HUES64 (cell line): ENCODE results near the gene ZFP62.
"Not testable (repeated sequence)": the region's sequence is repeated elsewhere in the genome, so short reads cannot be mapped to it uniquely, and the experiment has no call there.

Source experiments
- H3K27ac ChIP-seq: 2 replicates; pipeline ENCODE4 v1.7.0; 2013; ENCODE audit warnings: low read depth, low read length, inconsistent platforms
- H3K27me3 ChIP-seq: 2 replicates; pipeline ENCODE4 v1.6.1; 2013; ENCODE audit warnings: mild to moderate bottlenecking, low read length; ENCODE audit not compliant: insufficient read depth
- H3K36me3 ChIP-seq: 2 replicates; pipeline ENCODE4 v1.6.1; 2013; ENCODE audit warnings: mild to moderate bottlenecking, low read length; ENCODE audit not compliant: insufficient read depth
- H3K4me1 ChIP-seq: 2 replicates; pipeline ENCODE4 v1.6.1; 2013; ENCODE audit warnings: mild to moderate bottlenecking, low read length, moderate library complexity; ENCODE audit not compliant: insufficient read depth
- H3K4me3 ChIP-seq: 2 replicates; pipeline ENCODE4 v1.5.1; 2013; ENCODE audit warnings: mild to moderate bottlenecking, low read length, moderate library complexity
- H3K9ac ChIP-seq: 2 replicates; pipeline ENCODE4 v1.6.1; 2013; ENCODE audit warnings: mild to moderate bottlenecking, low read depth, low read length
- H3K9me3 ChIP-seq: 2 replicates; pipeline ENCODE4 v1.6.1; 2013; ENCODE audit warnings: low read depth, low read length; ENCODE audit not compliant: insufficient read depth
- WGBS: fragments of 150-250, 120-280 bp; methylation state at CpG from one replicate; pipeline ENCODE4 v1.1.7; 2013; ENCODE audit warnings: missing lambda C conversion rate; 5-methylcytosine and 5-hydroxymethylcytosine counted together

ZFP62 gene

GRCh38 chr5:180828756-180829531 is 32.1 kb downstream of the ZFP62 start:
- H3K4me1 ChIP-seq, H3K9ac ChIP-seq, H3K27ac ChIP-seq, H3K36me3 ChIP-seq, H3K4me3 ChIP-seq: not testable (repeated sequence)
- Histone ChIP-seq H3K9me3 (peaks cover 18% of the 10 kb centered on the region), H3K27me3 (peaks cover 33% of the 10 kb centered on the region)
- WGBS = 95% methylated on average over 13 of the region's 13 CpGs

GRCh38 chr5:180827374-180827773 is 33.7 kb downstream of the ZFP62 start:
- H3K36me3 ChIP-seq, H3K4me1 ChIP-seq, H3K27ac ChIP-seq, H3K4me3 ChIP-seq, H3K9ac ChIP-seq: not testable (repeated sequence)
- Histone ChIP-seq H3K27me3 (peaks cover 29% of the 10 kb centered on the region), H3K9me3 (peaks cover 18% of the 10 kb centered on the region)
- WGBS = 71% methylated on average over 7 of the region's 7 CpGs

- Histone ChIP-seq H3K27me3 (peaks cover 20% of the 10 kb centered on the region), H3K9ac (no peak overlapping the region), H3K9me3 (peaks cover 18% of the 10 kb centered on the region), H3K27ac (no peak overlapping the region), H3K4me1 (peaks cover 6% of the 10 kb centered on the region; the same call in 1 of the 2 replicates), H3K4me3 (no peak overlapping the region), H3K36me3 (peaks cover 4% of the 10 kb centered on the region; the same call in 1 of the 2 replicates)
- WGBS = 92% methylated on average over 3 of the region's 3 CpGs
Observed at GRCh38 chr5:180825768-180826525, 35.1 kb downstream of the ZFP62 start.

- Histone ChIP-seq H3K4me1 (no peaks in the 10 kb centered on the region), H3K9ac (no peak overlapping the region), H3K27me3 (peaks cover 9% of the 10 kb centered on the region), H3K36me3 (peaks cover 4% of the 10 kb centered on the region; the same call in 1 of the 2 replicates), H3K4me3 (no peak overlapping the region), H3K9me3 (peaks cover 12% of the 10 kb centered on the region), H3K27ac (no peak overlapping the region)
- 91% methylated on average over 10 of the region's 10 CpGs for WGBS
Observed at GRCh38 chr5:180824630-180825476, 36.2 kb downstream of the ZFP62 start.

GRCh38 chr5:180823940-180824629 is 37.0 kb downstream of the ZFP62 start:
- 92% methylated on average over 6 of the region's 6 CpGs for WGBS
- no peak overlapping the region for H3K9ac ChIP-seq
- no peak overlapping the region for H3K4me3 ChIP-seq
- H3K27ac ChIP-seq = no peak overlapping the region
- H3K36me3 ChIP-seq = no peaks in the 10 kb centered on the region
- H3K9me3 ChIP-seq = peaks cover 5% of the 10 kb centered on the region; the same call in 1 of the 2 replicates
- H3K27me3 ChIP-seq = peaks cover 5% of the 10 kb centered on the region; the same call in 1 of the 2 replicates
- H3K4me1 ChIP-seq = no peaks in the 10 kb centered on the region

- no peaks in the 10 kb centered on the region for H3K36me3 ChIP-seq
- no peak overlapping the region for H3K27ac ChIP-seq
- H3K4me3 ChIP-seq = no peak overlapping the region
- no peaks in the 10 kb centered on the region for H3K4me1 ChIP-seq
- no peak overlapping the region for H3K9ac ChIP-seq
- H3K27me3 ChIP-seq = peaks cover 5% of the 10 kb centered on the region; the same call in 1 of the 2 replicates
- WGBS = 87% methylated on average over 7 of the region's 7 CpGs
- peaks cover 3% of the 10 kb centered on the region; the same call in 1 of the 2 replicates for H3K9me3 ChIP-seq
Observed at GRCh38 chr5:180823346-180823745, 37.7 kb downstream of the ZFP62 start.

- Histone ChIP-seq H3K9me3 (no peaks in the 10 kb centered on the region), H3K27me3 (peaks cover 5% of the 10 kb centered on the region; the same call in 1 of the 2 replicates), H3K4me1 (peaks cover 11% of the 10 kb centered on the region), H3K27ac (no peak overlapping the region), H3K4me3 (no peak overlapping the region), H3K36me3 (no peaks in the 10 kb centered on the region), H3K9ac (no peak overlapping the region)
- WGBS = 98% methylated on average over 4 of the region's 4 CpGs
Observed at GRCh38 chr5:180821538-180821937, 39.5 kb downstream of the ZFP62 start.

- no peak overlapping the region for H3K27ac ChIP-seq
- no peak overlapping the region for H3K9ac ChIP-seq
- H3K4me1 ChIP-seq = peaks cover 12% of the 10 kb centered on the region
- H3K36me3 ChIP-seq = no peaks in the 10 kb centered on the region
- H3K27me3 ChIP-seq = peaks cover under 1% of the 10 kb centered on the region; the same call in 1 of the 2 replicates
- no peak overlapping the region for H3K4me3 ChIP-seq
- 87% methylated on average over 2 of the region's 3 CpGs for WGBS
- H3K9me3 ChIP-seq = no peaks in the 10 kb centered on the region
Observed at GRCh38 chr5:180820788-180821321, 40.2 kb downstream of the ZFP62 start.

- Histone ChIP-seq H3K9ac (no peak overlapping the region), H3K27ac (no peak overlapping the region), H3K9me3 (no peaks in the 10 kb centered on the region), H3K27me3 (no peaks in the 10 kb centered on the region), H3K4me1 (peaks cover 12% of the 10 kb centered on the region), H3K36me3 (no peaks in the 10 kb centered on the region), H3K4me3 (no peak overlapping the region)
- WGBS = 88% methylated on average over 6 of the region's 6 CpGs
Observed at GRCh38 chr5:180818677-180819341, 42.3 kb downstream of the ZFP62 start.
